ENCODE data around the gene CDC42BPA. TPM values are rescaled to one million over a fixed set of nuclear protein-coding genes. Genes with fewer than 3 reads are reported as not detected.
"Not testable (repeated sequence)": the region's sequence is repeated elsewhere in the genome, so short reads cannot be mapped to it uniquely, and the experiment has no call there.

The CDC42BPA gene
- total RNA-seq, 1 donor from 2014 or later, result 54.7 TPM

- no peak for DNase-seq (ENCODE audit: low spot score)
Observed at GRCh38 chr1:227134686-227135314, 183.5 kb downstream of the CDC42BPA start.

GRCh38 chr1:227132695-227133094, 185.6 kb downstream of the CDC42BPA start:
- not testable (repeated sequence) for DNase-seq (ENCODE audit: low spot score)

- no peak for DNase-seq (ENCODE audit: low spot score)
Observed at GRCh38 chr1:227131193-227131592, 187.1 kb downstream of the CDC42BPA start.

GRCh38 chr1:227127891-227128290, 190.4 kb downstream of the CDC42BPA start:
- DNase-seq (ENCODE audit: low spot score), result no peak

- DNase-seq (ENCODE audit: low spot score), result no peak
Observed at GRCh38 chr1:227125929-227126545, 192.3 kb downstream of the CDC42BPA start.

GRCh38 chr1:227124473-227124872, 193.8 kb downstream of the CDC42BPA start:
- no peak for DNase-seq (ENCODE audit: low spot score)

GRCh38 chr1:227120826-227121225, 197.5 kb downstream of the CDC42BPA start:
- peak; percentile 23 for DNase-seq (ENCODE audit: low spot score)

GRCh38 chr1:227112538-227112937, 205.8 kb downstream of the CDC42BPA start:
- DNase-seq (ENCODE audit: low spot score), result no peak

- DNase-seq (ENCODE audit: low spot score), result no peak
Observed at GRCh38 chr1:227111782-227112181, 206.5 kb downstream of the CDC42BPA start.

GRCh38 chr1:227105291-227105690, 213.0 kb downstream of the CDC42BPA start:
- not testable (repeated sequence) for DNase-seq (ENCODE audit: low spot score)

- DNase-seq (ENCODE audit: low spot score), result no peak
Observed at GRCh38 chr1:227102056-227102455, 216.2 kb downstream of the CDC42BPA start.

- peak; percentile 43 for DNase-seq (ENCODE audit: low spot score)
Observed at GRCh38 chr1:227094249-227094966, 223.9 kb downstream of the CDC42BPA start.

- DNase-seq (ENCODE audit: low spot score), result no peak
Observed at GRCh38 chr1:227093309-227093708, 225.0 kb downstream of the CDC42BPA start.

- no peak for DNase-seq (ENCODE audit: low spot score)
Observed at GRCh38 chr1:227092069-227092468, 226.2 kb downstream of the CDC42BPA start.

GRCh38 chr1:227086636-227087035, 231.7 kb downstream of the CDC42BPA start:
- no peak for DNase-seq (ENCODE audit: low spot score)

- no peak for DNase-seq (ENCODE audit: low spot score)
Observed at GRCh38 chr1:227082999-227083746, 235.1 kb downstream of the CDC42BPA start.

GRCh38 chr1:227077783-227078182, 240.5 kb downstream of the CDC42BPA start:
- DNase-seq (ENCODE audit: low spot score), result no peak

GRCh38 chr1:227073786-227074185, 244.5 kb downstream of the CDC42BPA start:
- DNase-seq (ENCODE audit: low spot score), result no peak

GRCh38 chr1:227072991-227073390, 245.3 kb downstream of the CDC42BPA start:
- DNase-seq (ENCODE audit: low spot score), result no peak

GRCh38 chr1:227071895-227072587, 246.3 kb downstream of the CDC42BPA start:
- DNase-seq (ENCODE audit: low spot score), result no peak

- DNase-seq (ENCODE audit: low spot score), result no peak
Observed at GRCh38 chr1:227070638-227071285, 247.5 kb downstream of the CDC42BPA start.
